CD14-positive monocyte (primary cell): Measurements from ENCODE around the gene SNX22. TPM values are rescaled to one million over a fixed set of nuclear protein-coding genes. Genes with fewer than 3 reads are reported as not detected.

Experiments used
- DNase-seq, 3 donors: peaks; one replicate each; pipeline ENCODE4 v3.0.0-alpha.2; 2011 to 2022
- H2AFZ ChIP-seq: 2 replicates; pipeline ENCODE4 v1.6.0; 2012; ENCODE audit warnings: mild to moderate bottlenecking, low read depth, low read length, inconsistent platforms; ENCODE audit not compliant: insufficient read depth, poor library complexity, severe bottlenecking
- H3K27ac ChIP-seq, 2 donors: 1 replicate in 1 of 2; 2 replicates in 1 of 2; pipeline ENCODE4 v1.5.1; 2012 to 2013; ENCODE audit warnings: low read length in 2 of 2, control low read depth in 1 of 2, inconsistent platforms in 1 of 2, low read depth in 1 of 2, mild to moderate bottlenecking in 1 of 2
- H3K27me3 ChIP-seq, 2 donors: one replicate each; pipeline versions ENCODE4 v1.6.0 to v1.6.1; 2011 to 2013; ENCODE audit warnings: low read length in 2 of 2; ENCODE audit not compliant: control insufficient read depth in 2 of 2, insufficient read depth in 2 of 2
- H3K36me3 ChIP-seq, 2 donors: replicated peaks in 1 of 2; 1 replicate in 1 of 2; 2 replicates in 1 of 2; pipeline versions ENCODE4 v1.5.1 to v1.6.1; 2012 to 2013; ENCODE audit warnings: low read length in 2 of 2, control low read depth in 1 of 2, inconsistent platforms in 1 of 2, mild to moderate bottlenecking in 1 of 2; ENCODE audit not compliant: insufficient read depth in 2 of 2, control insufficient read depth in 1 of 2
- H3K4me1 ChIP-seq, 2 donors: 1 replicate in 1 of 2; 2 replicates in 1 of 2; pipeline versions ENCODE4 v1.5.1 to v1.6.1; 2012 to 2013; ENCODE audit warnings: low read length in 2 of 2, control low read depth in 1 of 2, inconsistent platforms in 1 of 2, mild to moderate bottlenecking in 1 of 2, moderate library complexity in 1 of 2; ENCODE audit not compliant: insufficient read depth in 2 of 2, control insufficient read depth in 1 of 2
- H3K4me2 ChIP-seq: replicated peaks from 2 replicates; pipeline ENCODE3; 2012; ENCODE audit warnings: low read length, moderate library complexity, mild to moderate bottlenecking; ENCODE audit not compliant: poor library complexity, severe bottlenecking; ENCODE audit errors: extremely low read depth
- H3K4me3 ChIP-seq, 3 experiments: fragments of 200-600 bp in 1 of 3; sonication (generic) in 1 of 3; replicated peaks in 1 of 3; 1 replicate in 2 of 3; 2 replicates in 1 of 3; pipeline ENCODE4 v1.5.1; 2011 to 2013; ENCODE audit warnings: low read length in 3 of 3, mild to moderate bottlenecking in 3 of 3, control low read depth in 2 of 3, low read depth in 2 of 3, inconsistent platforms in 1 of 3, moderate library complexity in 1 of 3
- H3K79me2 ChIP-seq: 2 replicates; pipeline ENCODE4 v1.6.0; 2012; ENCODE audit warnings: mild to moderate bottlenecking, control low read depth, inconsistent platforms, low read length, moderate library complexity; ENCODE audit not compliant: insufficient read depth
- H3K9ac ChIP-seq: 2 replicates; pipeline ENCODE4 v1.6.0; 2017; ENCODE audit warnings: low read length, mild to moderate bottlenecking; ENCODE audit not compliant: insufficient read depth, poor library complexity, severe bottlenecking
- H3K9me3 ChIP-seq, 2 donors: replicated peaks in 1 of 2; 1 replicate in 1 of 2; 2 replicates in 1 of 2; pipeline versions ENCODE4 v1.5.1 to v1.6.1; 2012 to 2013; ENCODE audit warnings: low read length in 2 of 2, control low read depth in 1 of 2; ENCODE audit not compliant: control insufficient read depth in 1 of 2, insufficient read depth in 1 of 2
- H4K20me1 ChIP-seq: 2 replicates; pipeline ENCODE4 v1.6.0; 2012; ENCODE audit warnings: mild to moderate bottlenecking, low read length, control low read depth, moderate library complexity; ENCODE audit not compliant: insufficient read depth
- H3K27ac Mint-ChIP-seq, 7 donors: one replicate each; pipeline ENCODE4 v1.8.0; 2020; ENCODE audit warnings: mild to moderate bottlenecking in 7 of 7, mixed read lengths in 7 of 7, moderate library complexity in 6 of 7, inconsistent platforms in 2 of 7
- H3K27me3 Mint-ChIP-seq, 3 donors: one replicate each; pipeline ENCODE4 v1.8.0; 2021 to 2022; ENCODE audit warnings: low read depth in 3 of 3, mild to moderate bottlenecking in 3 of 3, mixed read lengths in 3 of 3, moderate library complexity in 3 of 3, inconsistent platforms in 1 of 3
- H3K36me3 Mint-ChIP-seq, 2 donors: one replicate each; pipeline ENCODE4 v1.8.0; 2020; ENCODE audit warnings: mixed read lengths in 2 of 2, inconsistent platforms in 1 of 2, mild to moderate bottlenecking in 1 of 2
- H3K4me1 Mint-ChIP-seq: one replicate; pipeline ENCODE4 v1.8.0; 2020; ENCODE audit warnings: mild to moderate bottlenecking, mixed read lengths
- H3K4me3 Mint-ChIP-seq, 2 donors: one replicate each; pipeline ENCODE4 v1.8.0; 2020; ENCODE audit warnings: mild to moderate bottlenecking in 2 of 2, mixed read lengths in 2 of 2, moderate library complexity in 1 of 2
- H3K9me3 Mint-ChIP-seq, 7 donors: one replicate each; pipeline ENCODE4 v1.8.0; 2020 to 2022; ENCODE audit warnings: mixed read lengths in 7 of 7, mild to moderate bottlenecking in 6 of 7, moderate library complexity in 6 of 7, inconsistent platforms in 2 of 7
- WGBS: methylation state at CpG from one replicate; pipeline ENCODE4 v1.1.5; 2013; ENCODE audit warnings: missing lambda C conversion rate; ENCODE audit not compliant: insufficient coverage; 5-methylcytosine and 5-hydroxymethylcytosine counted together
- intact Hi-C, 2 donors: fragments of 100-400 bp; cut with micrococcal nuclease; formaldehyde crosslinking; loops; one replicate each; pipeline versions ENCODE4 v1.15.0 to v1.15.1; 2023
- polyA plus RNA-seq, 3 donors: library from polyadenylated mRNA; depleted of rRNA in 1 of 3; unstranded in 2 of 3; stranded (reverse) in 1 of 3; fragments of 300-500 nt in 2 of 3; fragments of >200 nt in 1 of 3; fragmentation: Illumina TruSeq in 2 of 3; gene quantifications; 1 replicate in 2 of 3; 2 replicates in 1 of 3; pipeline ENCODE4 v1.2.3, GENCODE V29; 2012 to 2021
- TF ChIP-seq, protein P1 (sequence below): fragments of 200-600 bp; IDR thresholded peaks from one replicate; pipeline ENCODE4 v1.8.0; 2022; ENCODE audit warnings: antibody characterized with exemption, mild to moderate bottlenecking

SNX22 gene
- polyA plus RNA-seq, 3 donors: 0.19 to 1.2 (median 0.80) TPM

DNA sequence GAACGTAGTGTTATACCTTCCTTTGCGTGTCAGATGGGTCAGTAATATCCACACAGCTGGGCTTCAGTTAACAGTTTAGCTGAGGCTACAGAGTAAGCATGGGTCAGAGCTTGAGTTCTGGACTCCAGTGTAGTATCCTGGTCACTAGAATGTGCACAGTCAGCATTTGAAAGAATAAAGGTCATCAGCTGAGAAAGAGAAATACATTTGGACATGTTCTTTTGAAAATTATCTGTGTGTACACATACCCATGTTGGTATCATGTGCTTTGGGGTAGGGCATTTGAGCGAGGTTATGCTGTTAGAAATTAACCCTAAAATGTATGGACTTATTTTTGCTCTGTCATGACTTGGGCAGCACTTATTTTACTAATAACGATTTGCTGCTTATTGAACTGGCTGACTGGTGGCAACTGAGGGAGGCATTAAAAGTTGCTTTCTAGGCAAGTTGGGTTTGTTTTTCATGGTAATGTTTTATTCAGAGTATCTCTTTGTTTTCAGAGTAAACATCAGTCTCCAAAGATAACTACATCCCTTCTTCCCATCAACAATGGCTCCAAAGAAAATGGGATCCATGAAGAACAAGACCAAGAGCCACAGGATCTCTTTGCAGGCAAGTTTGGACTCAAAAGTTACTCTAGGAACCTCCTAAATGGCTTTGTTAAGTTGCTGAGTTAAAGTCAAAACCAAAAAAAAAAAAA lies 39.3 kb upstream of the SNX22 start:
- intact Hi-C loops: loop anchor here in 1 of 2 donors (2.0 kb wide), 1 partner anchor 15 kb away; no protein-coding TSS in a partner anchor
- H3K4me1 Mint-ChIP-seq: peaks cover 60% of the 10 kb centered on the region

DNA sequence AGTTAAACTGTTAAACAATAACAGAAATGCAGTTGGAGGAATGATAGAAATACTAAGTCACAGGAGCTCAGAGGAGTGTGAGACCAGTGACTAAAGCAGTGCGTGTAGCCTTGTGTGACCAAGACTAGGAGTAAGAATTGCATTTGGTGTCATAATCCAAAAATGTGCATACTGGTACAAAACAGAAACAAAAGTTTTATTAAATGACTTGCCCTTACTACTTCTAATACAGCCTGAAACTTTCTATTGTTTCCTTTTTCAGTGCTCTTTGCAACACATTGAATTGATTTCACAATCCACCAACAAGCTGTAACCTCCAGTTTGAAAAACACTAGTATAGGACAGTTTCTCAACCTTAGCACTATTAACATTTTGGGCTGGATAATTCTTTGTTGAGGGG lies 38.6 kb upstream of the SNX22 start:
- peak overlapping the region; percentile 62 to 90 for H3K27ac ChIP-seq
- peaks cover 41 to 49% of the 10 kb centered on the region in 2 donors for H3K36me3 ChIP-seq
- H3K4me3 ChIP-seq: peak overlapping the region in 1 of 3 experiments; percentile 44
- Mint-ChIP-seq H3K36me3 (peaks cover 35 to 43% of the 10 kb centered on the region in 2 donors), H3K27ac (peak overlapping the region; percentile 81 to 94 (median 90)), H3K4me1 (peaks cover 54% of the 10 kb centered on the region), H3K27me3 (no peaks in the 10 kb centered on the region), H3K4me3 (peak overlapping the region in 1 of 2 donors; percentile 75), H3K9me3 (no peaks in the 10 kb centered on the region)
- H3K4me2 ChIP-seq: peak overlapping the region; percentile 57
- WGBS: no CpG with 5 or more reads among the region's 1 CpG
- peaks cover 89% of the 10 kb centered on the region for H4K20me1 ChIP-seq
- peak; percentile 38 to 75 (median 55) for DNase-seq
- intact Hi-C loops: loop anchor here in 1 of 2 donors (2.0 kb wide), 1 partner anchor 16 kb away; no protein-coding TSS in a partner anchor
- H3K9ac ChIP-seq: peak overlapping the region; percentile 12
- H2AFZ ChIP-seq: no peak overlapping the region
- TF ChIP-seq, protein P1, sequence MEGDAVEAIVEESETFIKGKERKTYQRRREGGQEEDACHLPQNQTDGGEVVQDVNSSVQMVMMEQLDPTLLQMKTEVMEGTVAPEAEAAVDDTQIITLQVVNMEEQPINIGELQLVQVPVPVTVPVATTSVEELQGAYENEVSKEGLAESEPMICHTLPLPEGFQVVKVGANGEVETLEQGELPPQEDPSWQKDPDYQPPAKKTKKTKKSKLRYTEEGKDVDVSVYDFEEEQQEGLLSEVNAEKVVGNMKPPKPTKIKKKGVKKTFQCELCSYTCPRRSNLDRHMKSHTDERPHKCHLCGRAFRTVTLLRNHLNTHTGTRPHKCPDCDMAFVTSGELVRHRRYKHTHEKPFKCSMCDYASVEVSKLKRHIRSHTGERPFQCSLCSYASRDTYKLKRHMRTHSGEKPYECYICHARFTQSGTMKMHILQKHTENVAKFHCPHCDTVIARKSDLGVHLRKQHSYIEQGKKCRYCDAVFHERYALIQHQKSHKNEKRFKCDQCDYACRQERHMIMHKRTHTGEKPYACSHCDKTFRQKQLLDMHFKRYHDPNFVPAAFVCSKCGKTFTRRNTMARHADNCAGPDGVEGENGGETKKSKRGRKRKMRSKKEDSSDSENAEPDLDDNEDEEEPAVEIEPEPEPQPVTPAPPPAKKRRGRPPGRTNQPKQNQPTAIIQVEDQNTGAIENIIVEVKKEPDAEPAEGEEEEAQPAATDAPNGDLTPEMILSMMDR: no peak
- peaks cover 96% of the 10 kb centered on the region for H3K79me2 ChIP-seq
- peaks cover 38 to 45% of the 10 kb centered on the region in 2 donors for H3K4me1 ChIP-seq
- no peaks in the 10 kb centered on the region for H3K27me3 ChIP-seq
- no peaks in the 10 kb centered on the region for H3K9me3 ChIP-seq

More for the DNA sequence above, 39.3 kb upstream of the SNX22 start:
- peaks cover 44 to 52% of the 10 kb centered on the region in 2 donors for H3K4me1 ChIP-seq
- H3K36me3 ChIP-seq: peaks cover 34 to 45% of the 10 kb centered on the region in 2 donors
- Mint-ChIP-seq H3K27ac (peak overlapping the region; percentile 81 to 94 (median 90)), H3K4me3 (peak overlapping the region in 1 of 2 donors; percentile 75), H3K36me3 (peaks cover 32 to 37% of the 10 kb centered on the region in 2 donors), H3K27me3 (no peaks in the 10 kb centered on the region), H3K9me3 (no peaks in the 10 kb centered on the region)
- TF ChIP-seq, protein P1: no peak
- H3K4me3 ChIP-seq: peak overlapping the region in 1 of 3 experiments; percentile 44
- peak overlapping the region; percentile 62 to 90 for H3K27ac ChIP-seq
- H3K9me3 ChIP-seq: no peaks in the 10 kb centered on the region
- no peak overlapping the region for H2AFZ ChIP-seq
- 100% methylated on average over 3 of the region's 4 CpGs for WGBS
- H3K4me2 ChIP-seq: peak overlapping the region; percentile 57
- peak overlapping the region; percentile 12 for H3K9ac ChIP-seq
- H3K27me3 ChIP-seq: no peaks in the 10 kb centered on the region
- DNase-seq: no peak
- H3K79me2 ChIP-seq: peaks cover 98% of the 10 kb centered on the region
- peaks cover 92% of the 10 kb centered on the region for H4K20me1 ChIP-seq
